ENCODE results near the gene NXPH1. TPM values are rescaled to one million over a fixed set of nuclear protein-coding genes. Genes with fewer than 3 reads are reported as not detected.

Gene NXPH1
- total RNA-seq, 8 experiments from 2014 or later, result 0.15 to 3.5 (median 1.4) TPM; not detected in 1

GRCh38 chr7:8441106-8441965 lies 7.9 kb downstream of the NXPH1 start:
- Histone ChIP-seq H3K27ac (no peak overlapping the region), H3K4me3 (peak overlapping the region; percentile 21 to 36 (median 30)), H3K4me1 (replicated peaks in 1 of 2) (peaks cover 7% of the 10 kb centered on the region in 2 donors)
- 0 to 31% (median 3%) methylated on average over 3 to 22 of the region's 42 CpGs; no CpG with 5 or more reads in 1 of the 10 experiments for WGBS, 10 experiments
- in situ Hi-C loops (cut with MboI; ENCODE audit: low pct_unique_long_range_greater_than_20kb in 2 of 9, low sequenced_read_pairs in 9 of 9, unreplicated experiment in 9 of 9), result loop anchor here in 1 of 9 experiments (25.0 kb wide), 2 partner anchors 1671 to 1971 kb away; no protein-coding TSS in a partner anchor
- ATAC-seq (replicated peaks in 6 of 8), result no peak

- 0 to 40% (median 3%) methylated on average over 1 to 32 of the region's 51 CpGs; no CpG with 5 or more reads in 3 of the 10 experiments for WGBS, 10 experiments
- peak in 5 of 8 experiments; percentile 49 to 68 (median 67) for ATAC-seq (replicated peaks in 6 of 8)
- no peak overlapping the region for H3K27ac ChIP-seq
- peaks cover 7% of the 10 kb centered on the region in 2 donors for H3K4me1 ChIP-seq (replicated peaks in 1 of 2)
- peak overlapping the region; percentile 21 to 36 (median 30) for H3K4me3 ChIP-seq
- in situ Hi-C loops (cut with MboI; ENCODE audit: low pct_unique_long_range_greater_than_20kb in 2 of 9, low sequenced_read_pairs in 9 of 9, unreplicated experiment in 9 of 9), result loop anchor here in 1 of 9 experiments (25.0 kb wide), 2 partner anchors 1670 to 1970 kb away; no protein-coding TSS in a partner anchor
Observed at GRCh38 chr7:8442051-8442813, 8.8 kb downstream of the NXPH1 start.

GRCh38 chr7:8442814-8443304 lies 9.4 kb downstream of the NXPH1 start:
- Histone ChIP-seq H3K4me1 (replicated peaks in 1 of 2) (peaks cover 7% of the 10 kb centered on the region in 2 donors), H3K27ac (no peak overlapping the region), H3K4me3 (peak overlapping the region; percentile 21 to 36 (median 30))
- WGBS, 10 experiments, result 7 to 10% methylated on average over 2 to 15 of the region's 40 CpGs; no CpG with 5 or more reads in 8 of the 10 experiments
- peak; percentile 45 to 100 (median 72) for ATAC-seq (replicated peaks in 6 of 8)
- in situ Hi-C loops (cut with MboI; ENCODE audit: low pct_unique_long_range_greater_than_20kb in 2 of 9, low sequenced_read_pairs in 9 of 9, unreplicated experiment in 9 of 9), result loop anchor here in 1 of 9 experiments (25.0 kb wide), 2 partner anchors 1669 to 1969 kb away; no protein-coding TSS in a partner anchor

- Histone ChIP-seq H3K4me1 (replicated peaks in 1 of 2) (peaks cover 7% of the 10 kb centered on the region in 2 donors), H3K27ac (no peak overlapping the region), H3K4me3 (peak overlapping the region; percentile 21 to 36 (median 30))
- 0 to 40% (median 5%) methylated on average over 1 to 27 of the region's 49 CpGs; no CpG with 5 or more reads in 1 of the 10 experiments for WGBS, 10 experiments
- ATAC-seq (replicated peaks in 6 of 8), result peak in 6 of 8 experiments; percentile 10 to 78 (median 69)
- in situ Hi-C loops (cut with MboI; ENCODE audit: low pct_unique_long_range_greater_than_20kb in 2 of 9, low sequenced_read_pairs in 9 of 9, unreplicated experiment in 9 of 9), result loop anchor here in 1 of 9 experiments (25.0 kb wide), 2 partner anchors 1668 to 1968 kb away; no protein-coding TSS in a partner anchor
Observed at GRCh38 chr7:8443576-8444467, 10.4 kb downstream of the NXPH1 start.

GRCh38 chr7:8444468-8444769 lies 11.0 kb downstream of the NXPH1 start:
- 0 to 88% (median 36%) methylated on average over 2 to 6 of the region's 7 CpGs; no CpG with 5 or more reads in 2 of the 10 experiments for WGBS, 10 experiments
- peak overlapping the region in 3 of 5 donors; percentile 30 to 36 (median 31) for H3K4me3 ChIP-seq
- H3K4me1 ChIP-seq (replicated peaks in 1 of 2), result peaks cover 7% of the 10 kb centered on the region in 2 donors
- in situ Hi-C loops (cut with MboI; ENCODE audit: low pct_unique_long_range_greater_than_20kb in 2 of 9, low sequenced_read_pairs in 9 of 9, unreplicated experiment in 9 of 9), result loop anchor here in 1 of 9 experiments (25.0 kb wide), 2 partner anchors 1668 to 1968 kb away; no protein-coding TSS in a partner anchor
- no peak overlapping the region for H3K27ac ChIP-seq
- peak in 1 of 8 experiments; percentile 1 for ATAC-seq (replicated peaks in 6 of 8)

- Histone ChIP-seq H3K27ac (no peak overlapping the region), H3K4me1 (replicated peaks in 1 of 2) (peaks cover 0 to 14% of the 10 kb centered on the region in 2 donors), H3K4me3 (no peak overlapping the region)
- 0 to 83% (median 71%) methylated on average over 1 of the region's 1 CpG; no CpG with 5 or more reads in 3 of the 10 experiments for WGBS, 10 experiments
- in situ Hi-C loops (cut with MboI; ENCODE audit: low pct_unique_long_range_greater_than_20kb in 2 of 9, low sequenced_read_pairs in 9 of 9, unreplicated experiment in 9 of 9), result loop anchor here in 2 of 9 experiments (25.0 kb wide), 2 partner anchors 234 to 259 kb away; no protein-coding TSS in a partner anchor
- no peak for ATAC-seq (replicated peaks in 6 of 8)
Observed at GRCh38 chr7:8453535-8453934, 20.1 kb downstream of the NXPH1 start.

- Histone ChIP-seq H3K4me1 (replicated peaks in 1 of 2) (peaks cover 0 to 14% of the 10 kb centered on the region in 2 donors), H3K27ac (no peak overlapping the region), H3K4me3 (no peak overlapping the region)
- WGBS, 10 experiments, result 0 to 100% (median 17%) methylated on average over 1 to 2 of the region's 2 CpGs; no CpG with 5 or more reads in 1 of the 10 experiments
- in situ Hi-C loops (cut with MboI; ENCODE audit: low pct_unique_long_range_greater_than_20kb in 2 of 9, low sequenced_read_pairs in 9 of 9, unreplicated experiment in 9 of 9), result loop anchor here in 2 of 9 experiments (25.0 kb wide), 2 partner anchors 232 to 257 kb away; no protein-coding TSS in a partner anchor
- ATAC-seq (replicated peaks in 6 of 8), result peak in 1 of 8 experiments; percentile 24
Observed at GRCh38 chr7:8455426-8455825, 22.0 kb downstream of the NXPH1 start.

GRCh38 chr7:8462309-8462708 lies 28.9 kb downstream of the NXPH1 start:
- 0 to 94% (median 17%) methylated on average over 2 of the region's 2 CpGs; no CpG with 5 or more reads in 5 of the 10 experiments for WGBS, 10 experiments
- Histone ChIP-seq H3K4me1 (replicated peaks in 1 of 2) (peaks cover 7 to 25% of the 10 kb centered on the region in 2 donors), H3K27ac (no peak overlapping the region), H3K4me3 (no peak overlapping the region)
- in situ Hi-C loops (cut with MboI; ENCODE audit: low pct_unique_long_range_greater_than_20kb in 2 of 9, low sequenced_read_pairs in 9 of 9, unreplicated experiment in 9 of 9), result loop anchor here in 2 of 9 experiments (25.0 kb wide), 2 partner anchors 225 to 250 kb away; no protein-coding TSS in a partner anchor
- ATAC-seq (replicated peaks in 6 of 8), result peak in 2 of 8 experiments; percentile 60 to 67

- Histone ChIP-seq H3K27ac (no peak overlapping the region), H3K4me1 (replicated peaks in 1 of 2) (peaks cover 7 to 26% of the 10 kb centered on the region in 2 donors), H3K4me3 (no peak overlapping the region)
- ATAC-seq (replicated peaks in 6 of 8), result peak in 5 of 8 experiments; percentile 60 to 98 (median 96)
- in situ Hi-C loops (cut with MboI; ENCODE audit: low pct_unique_long_range_greater_than_20kb in 2 of 9, low sequenced_read_pairs in 9 of 9, unreplicated experiment in 9 of 9), result loop anchor here in 2 of 9 experiments (25.0 kb wide), 2 partner anchors 222 to 247 kb away; no protein-coding TSS in a partner anchor
- WGBS, 10 experiments, result 0 to 73% (median 29%) methylated on average over 1 to 3 of the region's 4 CpGs; no CpG with 5 or more reads in 3 of the 10 experiments
Observed at GRCh38 chr7:8465338-8465737, 31.9 kb downstream of the NXPH1 start.

GRCh38 chr7:8480527-8480926 lies 47.1 kb downstream of the NXPH1 start:
- 0 to 44% (median 27%) methylated on average over 1 to 3 of the region's 3 CpGs; no CpG with 5 or more reads in 2 of the 10 experiments for WGBS, 10 experiments
- in situ Hi-C loops (cut with MboI; ENCODE audit: low pct_unique_long_range_greater_than_20kb in 2 of 9, low sequenced_read_pairs in 9 of 9, unreplicated experiment in 9 of 9), result no loop called here
- peak in 5 of 8 experiments; percentile 97 to 98 (median 98) for ATAC-seq (replicated peaks in 6 of 8)

GRCh38 chr7:8481096-8481495 lies 47.7 kb downstream of the NXPH1 start:
- in situ Hi-C loops (cut with MboI; ENCODE audit: low pct_unique_long_range_greater_than_20kb in 2 of 9, low sequenced_read_pairs in 9 of 9, unreplicated experiment in 9 of 9), result no loop called here
- Histone ChIP-seq H3K4me1 (replicated peaks in 1 of 2) (peaks cover 8 to 21% of the 10 kb centered on the region in 2 donors), H3K4me3 (no peak overlapping the region), H3K27ac (peak overlapping the region in 1 of 2 donors; percentile 31)
- ATAC-seq (replicated peaks in 6 of 8), result peak in 4 of 8 experiments; percentile 15 to 18 (median 16)
- WGBS, 10 experiments, result 20 to 80% (median 53%) methylated on average over 1 to 2 of the region's 2 CpGs

More at GRCh38 chr7:8480527-8480926, 47.1 kb downstream of the NXPH1 start:
- Histone ChIP-seq H3K4me3 (no peak overlapping the region), H3K4me1 (replicated peaks in 1 of 2) (peaks cover 8 to 21% of the 10 kb centered on the region in 2 donors), H3K27ac (no peak overlapping the region)
